Lower leg skin (tissue), 3 donors: Measurements from ENCODE around the gene SOX6.

Experiments used
- CTCF ChIP-seq, 3 donors: fragments of 450-650 bp; IDR thresholded peaks; one replicate each; pipeline ENCODE4 v1.5.1; 2016; ENCODE audit warnings: antibody characterized with exemption in 3 of 3, mild to moderate bottlenecking in 3 of 3, moderate library complexity in 2 of 3
- POLR2A ChIP-seq, 2 donors: fragments of 450-650 bp; IDR thresholded peaks; one replicate each; pipeline ENCODE4 v1.6.1; 2016 to 2017; ENCODE audit warnings: antibody characterized with exemption in 2 of 2, mild to moderate bottlenecking in 1 of 2, moderate library complexity in 1 of 2

- TF ChIP-seq CTCF (IDR thresholded peaks at IDR 0.05) (no peak), POLR2A (IDR thresholded peaks at IDR 0.05) (no peak)
Observed at GRCh38 chr11:16127732-16128131, 228.6 kb downstream of the SOX6 start.
